DMS153 treated with DMSO at 0.1 percent for 48 hours (cell line): ENCODE measurements around the gene FFAR3.

Source experiments
- DNase-seq: peaks from one replicate; lab custom pipeline; 2025; ENCODE audit not compliant: unreplicated experiment; lab: John Stamatoyannopoulos, UW

Gene FFAR3

DNA sequence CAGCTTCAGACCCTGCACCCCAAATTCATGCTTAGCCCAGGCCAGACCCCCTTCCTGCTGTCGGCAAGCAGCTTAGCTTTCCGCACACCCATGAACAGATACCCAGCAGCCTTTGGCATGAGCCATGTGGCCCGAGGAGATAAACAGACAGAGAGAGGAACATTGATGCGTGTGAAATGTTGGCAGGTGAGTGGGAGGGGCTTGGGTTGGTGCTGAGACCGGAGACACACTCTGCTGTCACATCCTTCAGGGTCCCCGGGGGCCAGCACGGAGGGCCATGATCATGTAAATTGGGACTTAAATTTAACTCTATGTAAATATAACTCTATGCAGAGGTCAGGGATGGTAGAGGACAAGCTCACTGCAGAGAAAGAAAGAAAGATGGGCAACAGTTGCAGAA lies 27.8 kb upstream of the FFAR3 start:
- DNase-seq: no peak

- DNase-seq: no peak
These were observed 26.6 kb upstream of the FFAR3 start for GRCh38 chr19:35331551-35332214.

- DNase-seq: no peak
These were observed 25.4 kb upstream of the FFAR3 start for GRCh38 chr19:35332817-35333216.

DNA sequence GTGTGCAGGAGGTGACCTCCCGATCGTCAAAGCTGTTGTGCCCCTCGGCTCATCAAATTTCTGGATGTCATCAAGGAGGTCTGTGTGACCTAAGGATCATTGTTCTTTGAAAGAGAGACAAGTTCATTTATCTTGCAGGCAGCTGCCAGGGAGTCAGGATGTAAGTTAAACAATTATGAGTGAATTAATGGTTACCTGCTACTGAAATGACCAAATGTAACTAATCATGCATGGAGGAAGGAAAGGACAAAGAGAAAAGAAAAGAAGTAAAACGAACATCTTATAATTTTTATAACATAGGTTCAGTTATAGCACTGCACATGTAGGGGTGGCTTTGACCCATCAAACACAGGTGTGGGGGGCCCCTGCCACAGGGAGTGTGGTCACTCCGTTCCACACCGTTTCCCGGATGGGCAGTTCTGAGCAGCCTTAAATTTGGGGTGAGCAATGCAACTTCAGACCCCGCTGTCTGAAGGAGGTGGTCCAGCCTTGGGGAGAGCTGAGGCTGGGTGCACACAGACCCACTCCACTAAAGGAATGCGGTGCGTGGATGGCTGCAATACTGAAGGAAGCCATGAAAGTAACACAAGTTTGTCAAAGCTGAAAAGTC lies 24.0 kb upstream of the FFAR3 start:
- no peak for DNase-seq

DNA sequence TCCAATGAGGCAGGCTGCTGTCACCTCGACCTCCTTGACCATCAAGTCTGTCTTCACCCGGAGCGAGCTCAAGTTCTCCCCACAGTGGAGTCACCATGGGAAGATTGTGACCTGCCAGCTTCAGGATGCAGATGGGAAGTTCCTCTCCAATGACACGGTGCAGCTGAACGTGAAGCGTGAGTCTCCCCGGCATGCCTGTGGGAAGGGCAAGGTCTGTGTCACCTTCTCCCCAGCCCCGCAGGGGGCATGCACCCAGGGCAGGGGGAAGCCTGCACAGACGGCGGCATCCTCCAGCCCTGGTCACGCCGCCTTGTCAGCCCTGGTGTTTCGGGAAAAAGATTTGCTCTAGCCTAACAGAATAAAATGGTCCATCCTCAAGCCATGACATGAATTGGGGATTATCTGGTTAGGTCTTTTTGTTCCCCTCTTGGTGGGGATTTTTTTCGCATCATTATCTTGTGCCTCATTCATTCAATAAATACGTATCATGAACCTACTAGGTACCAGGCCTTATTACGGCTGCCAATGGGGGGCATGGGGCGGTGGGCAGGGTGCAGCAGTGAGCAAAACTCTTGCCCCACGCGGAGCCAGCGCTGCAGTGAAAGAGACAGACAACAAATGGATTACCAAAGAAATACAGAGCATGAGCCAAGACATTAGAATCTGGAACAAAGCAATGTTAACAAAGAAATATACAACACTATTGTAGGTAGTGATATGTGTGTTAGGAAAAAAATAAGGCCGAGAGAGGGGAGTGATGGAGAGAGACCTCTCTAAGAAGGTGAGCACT lies 21.9 kb upstream of the FFAR3 start:
- DNase-seq: no peak

- no peak for DNase-seq
These were observed 20.9 kb upstream of the FFAR3 start for GRCh38 chr19:35337097-35337983.

- no peak for DNase-seq
These were observed 20.3 kb upstream of the FFAR3 start for GRCh38 chr19:35337984-35338296.

- DNase-seq: no peak
These were observed 17.8 kb upstream of the FFAR3 start for GRCh38 chr19:35340431-35340830.

DNA sequence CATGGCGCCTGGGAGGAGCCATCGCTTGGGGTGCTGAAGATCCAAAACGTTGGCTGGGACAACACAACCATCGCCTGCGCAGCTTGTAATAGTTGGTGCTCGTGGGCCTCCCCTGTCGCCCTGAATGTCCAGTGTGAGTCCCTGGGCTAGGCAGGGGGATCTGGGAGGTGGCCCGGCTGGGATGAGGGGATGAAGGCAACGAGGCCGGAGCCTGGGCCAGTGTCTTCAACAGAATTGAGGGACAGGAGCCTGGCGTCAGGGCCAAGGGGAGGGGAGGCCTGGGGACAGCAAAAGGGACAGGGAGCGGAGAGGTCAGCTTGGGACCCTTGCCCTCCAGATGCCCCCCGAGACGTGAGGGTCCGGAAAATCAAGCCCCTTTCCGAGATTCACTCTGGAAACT lies 17.3 kb upstream of the FFAR3 start:
- no peak for DNase-seq

DNA sequence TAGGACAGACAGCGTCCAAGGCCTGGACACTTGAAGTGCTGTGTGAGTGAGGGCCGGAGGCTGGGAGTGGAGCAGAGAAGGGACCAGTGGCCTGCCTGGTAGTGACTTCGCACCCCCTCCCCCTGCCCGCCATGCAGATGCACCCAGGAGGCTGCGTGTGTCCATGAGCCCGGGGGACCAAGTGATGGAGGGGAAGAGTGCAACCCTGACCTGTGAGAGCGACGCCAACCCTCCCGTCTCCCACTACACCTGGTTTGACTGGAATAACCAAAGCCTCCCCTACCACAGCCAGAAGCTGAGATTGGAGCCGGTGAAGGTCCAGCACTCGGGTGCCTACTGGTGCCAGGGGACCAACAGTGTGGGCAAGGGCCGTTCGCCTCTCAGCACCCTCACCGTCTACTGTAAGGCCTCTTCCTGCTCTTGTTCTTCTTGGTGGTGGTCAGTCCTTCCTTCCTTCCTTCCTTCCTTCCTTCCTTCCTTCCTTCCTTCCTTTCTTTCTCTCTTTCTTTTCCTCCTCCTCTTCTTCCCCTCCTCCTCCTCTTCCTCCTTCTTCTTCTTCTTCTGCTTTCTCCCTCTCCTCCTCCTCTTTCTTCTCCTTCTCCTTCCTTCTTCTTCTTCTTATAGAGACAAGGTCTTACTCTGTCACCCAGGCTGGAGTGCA lies 16.6 kb upstream of the FFAR3 start:
- DNase-seq: no peak

DNA sequence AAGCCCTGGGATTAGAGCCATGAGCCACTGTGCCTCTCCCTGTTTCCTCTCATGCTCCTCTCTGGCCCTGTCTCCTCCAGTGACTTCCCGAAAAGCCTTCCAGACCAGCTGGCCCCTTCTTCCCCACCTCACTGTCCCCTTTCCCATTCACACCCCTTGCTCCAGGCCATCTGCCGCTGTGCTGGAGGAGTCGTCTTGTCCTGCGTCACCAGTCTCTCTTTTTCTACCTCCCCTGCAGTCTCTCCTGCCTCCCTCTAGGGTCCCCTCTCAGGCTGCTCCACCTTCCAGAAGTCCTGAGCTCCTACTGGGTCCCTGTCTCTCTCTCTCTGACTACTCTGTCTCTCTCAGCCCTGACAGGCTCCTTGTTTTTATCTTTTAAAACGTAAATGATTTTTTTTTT lies 15.8 kb upstream of the FFAR3 start:
- DNase-seq: no peak

GRCh38 chr19:35344511-35345031 lies 13.7 kb upstream of the FFAR3 start:
- no peak for DNase-seq

- no peak for DNase-seq
These were observed 12.6 kb upstream of the FFAR3 start for GRCh38 chr19:35345671-35346111.

GRCh38 chr19:35346193-35347052 lies 11.8 kb upstream of the FFAR3 start:
- DNase-seq: no peak

DNA sequence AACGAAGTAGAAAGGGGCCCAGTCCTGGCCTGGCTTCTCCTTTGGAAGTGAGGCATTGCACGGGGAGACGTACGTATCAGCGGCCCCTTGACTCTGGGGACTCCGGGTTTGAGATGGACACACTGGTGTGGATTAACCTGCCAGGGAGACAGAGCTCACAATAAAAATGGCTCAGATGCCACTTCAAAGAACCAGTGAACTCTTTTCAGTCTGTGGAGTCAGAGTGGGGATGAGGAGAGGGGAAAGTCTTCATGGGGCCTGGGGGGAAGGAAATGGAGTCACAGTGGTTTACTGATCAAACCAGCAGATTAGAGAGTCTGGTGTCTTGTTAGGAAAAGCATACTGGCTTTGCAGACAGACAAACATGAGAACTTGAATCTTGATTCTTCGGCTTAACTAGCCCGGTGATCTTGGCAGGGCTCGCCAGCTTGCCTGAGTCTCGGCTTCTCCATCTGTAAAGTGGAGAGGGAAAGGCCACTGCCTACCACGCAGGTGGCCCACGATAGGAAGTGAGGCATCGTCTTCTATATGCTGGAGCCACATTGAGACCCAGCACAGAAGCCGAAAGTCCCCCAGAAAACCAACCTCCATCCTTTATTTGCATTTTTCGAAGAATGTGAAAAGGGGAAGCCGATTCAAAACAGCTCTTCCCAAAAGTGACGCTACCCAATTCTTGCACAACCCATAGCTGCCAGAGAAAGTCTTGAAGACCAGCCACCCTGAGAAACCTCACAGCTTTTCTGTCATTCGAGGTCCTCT lies 10.9 kb upstream of the FFAR3 start, which contains the start of gene FFAR1:
Gene FFAR1, plus strand, starts transcription at position 732 of the 759 bp plus-strand sequence. CDS start 3,650 bp downstream, outside the sequence.
- no peak for DNase-seq

- no peak for DNase-seq
These were observed 10.3 kb upstream of the FFAR3 start for GRCh38 chr19:35347930-35348298.

DNA sequence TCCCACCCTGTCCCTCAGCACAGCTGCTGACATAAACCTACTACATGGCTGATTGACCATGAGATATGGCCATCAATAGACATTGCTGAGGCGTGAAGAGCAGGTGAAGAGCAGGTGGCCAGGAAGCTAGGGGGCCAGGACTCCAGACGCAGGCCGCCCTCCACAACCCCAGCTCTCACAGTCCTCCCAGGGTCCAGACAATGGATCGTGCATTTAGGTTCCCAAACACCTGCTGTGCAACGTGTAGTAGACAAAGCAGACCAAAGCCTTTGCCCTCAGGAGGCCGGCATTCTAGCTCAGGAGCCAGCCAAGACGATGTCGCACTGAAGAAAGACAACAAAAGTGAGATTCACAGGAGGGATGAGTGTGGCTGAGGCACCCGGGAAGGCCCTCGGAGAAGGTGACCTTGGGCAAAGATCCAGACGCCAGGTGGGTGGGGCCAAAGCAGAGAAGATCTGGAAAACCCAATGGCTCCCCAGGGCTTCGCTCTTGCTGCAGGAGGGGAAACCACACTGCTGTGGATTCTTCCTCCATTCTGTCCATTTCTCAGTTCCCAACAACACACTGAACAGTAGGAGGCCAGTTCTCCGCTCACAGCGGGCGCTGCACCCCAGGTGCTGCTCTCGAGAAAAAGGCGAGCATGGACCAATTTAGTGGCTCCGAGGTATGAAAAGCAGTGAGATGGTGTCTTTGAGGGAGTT lies 9.2 kb upstream of the FFAR3 start:
- no peak for DNase-seq
